HG03066 (cell line): ENCODE data around the gene HP.

Experiments used
- ATAC-seq: cut with Tn5 transposase; IDR thresholded peaks from one replicate; pipeline ENCODE4 v1.9.1; 2021; ENCODE audit warnings: low read depth; ENCODE audit not compliant: unreplicated experiment

HP gene

GRCh38 chr16:72083778-72084404, 29.6 kb downstream of the HP start:
- no peak for ATAC-seq

- no peak for ATAC-seq
Measured at GRCh38 chr16:72084445-72084844, 30.1 kb downstream of the HP start.

GRCh38 chr16:72085002-72085401, 30.7 kb downstream of the HP start:
- no peak for ATAC-seq

- no peak for ATAC-seq
Measured at GRCh38 chr16:72091217-72091616, 36.9 kb downstream of the HP start.

GRCh38 chr16:72092832-72093447, 38.6 kb downstream of the HP start:
- ATAC-seq: no peak

- peak; percentile 98 for ATAC-seq
Measured at GRCh38 chr16:72093448-72094265, 39.4 kb downstream of the HP start, which contains the start of the genes DHX38 and TXNL4B. DHX38 (plus strand) TSS chr16:72093847; CDS start chr16:72096158, 2,311 bp downstream. TXNL4B (minus strand) TSS chr16:72093620; CDS start chr16:72090749, 2,871 bp downstream.

- ATAC-seq: no peak
Measured at GRCh38 chr16:72094266-72094610, 39.9 kb downstream of the HP start.

- ATAC-seq: no peak
Measured at GRCh38 chr16:72098936-72099335, 44.6 kb downstream of the HP start.

GRCh38 chr16:72099377-72099818, 45.1 kb downstream of the HP start:
- peak; percentile 66 for ATAC-seq

GRCh38 chr16:72101195-72101594, 46.9 kb downstream of the HP start:
- ATAC-seq: no peak

- ATAC-seq: no peak
Measured at GRCh38 chr16:72104905-72105304, 50.6 kb downstream of the HP start.

GRCh38 chr16:72105978-72106377, 51.7 kb downstream of the HP start:
- ATAC-seq: no peak

- no peak for ATAC-seq
Measured at GRCh38 chr16:72107371-72107770, 53.1 kb downstream of the HP start.

- no peak for ATAC-seq
Measured at GRCh38 chr16:72108353-72109102, 54.2 kb downstream of the HP start.

GRCh38 chr16:72109300-72109699, 55.0 kb downstream of the HP start:
- no peak for ATAC-seq

GRCh38 chr16:72109966-72110530, 55.7 kb downstream of the HP start:
- no peak for ATAC-seq
